ENCODE data around the gene PHYH.

Gene PHYH

DNA sequence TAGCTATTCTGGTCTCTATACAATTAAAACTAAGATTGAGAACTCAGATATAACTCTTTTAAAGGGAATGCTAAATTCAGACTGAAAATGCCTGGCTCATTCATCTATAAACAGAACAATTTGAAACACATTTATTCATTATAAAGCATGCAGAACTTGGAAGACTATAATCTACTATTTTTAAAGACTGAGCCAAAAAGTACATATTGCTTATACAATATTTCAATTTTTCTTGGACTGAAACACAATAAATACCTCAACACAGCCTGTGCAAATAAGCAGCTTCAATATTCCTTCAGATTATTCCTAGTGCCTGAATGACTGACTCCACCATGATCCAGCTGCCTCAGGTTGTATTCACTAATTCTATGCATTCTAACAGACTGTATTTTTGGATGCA, 15.5 kb upstream of the PHYH start:
- DNase-seq (ENCODE audit: low spot score) (no peak), ATAC-seq (ENCODE audit: low read depth) (no peak)
- TF ChIP-seq, protein P1, sequence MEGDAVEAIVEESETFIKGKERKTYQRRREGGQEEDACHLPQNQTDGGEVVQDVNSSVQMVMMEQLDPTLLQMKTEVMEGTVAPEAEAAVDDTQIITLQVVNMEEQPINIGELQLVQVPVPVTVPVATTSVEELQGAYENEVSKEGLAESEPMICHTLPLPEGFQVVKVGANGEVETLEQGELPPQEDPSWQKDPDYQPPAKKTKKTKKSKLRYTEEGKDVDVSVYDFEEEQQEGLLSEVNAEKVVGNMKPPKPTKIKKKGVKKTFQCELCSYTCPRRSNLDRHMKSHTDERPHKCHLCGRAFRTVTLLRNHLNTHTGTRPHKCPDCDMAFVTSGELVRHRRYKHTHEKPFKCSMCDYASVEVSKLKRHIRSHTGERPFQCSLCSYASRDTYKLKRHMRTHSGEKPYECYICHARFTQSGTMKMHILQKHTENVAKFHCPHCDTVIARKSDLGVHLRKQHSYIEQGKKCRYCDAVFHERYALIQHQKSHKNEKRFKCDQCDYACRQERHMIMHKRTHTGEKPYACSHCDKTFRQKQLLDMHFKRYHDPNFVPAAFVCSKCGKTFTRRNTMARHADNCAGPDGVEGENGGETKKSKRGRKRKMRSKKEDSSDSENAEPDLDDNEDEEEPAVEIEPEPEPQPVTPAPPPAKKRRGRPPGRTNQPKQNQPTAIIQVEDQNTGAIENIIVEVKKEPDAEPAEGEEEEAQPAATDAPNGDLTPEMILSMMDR (IDR thresholded peaks at IDR 0.05; ENCODE audit: poor library complexity, severe bottlenecking) = no peak
- Histone ChIP-seq H3K36me3 (ENCODE audit: low read depth) (peaks cover 13% of the 10 kb centered on the region; the same call in 1 of the 2 replicates), H3K27ac (ENCODE audit: poor library complexity, severe bottlenecking) (no peak overlapping the region), H3K4me1 (ENCODE audit: insufficient read depth, poor library complexity, severe bottlenecking) (no peaks in the 10 kb centered on the region), H3K27me3 (ENCODE audit: insufficient read depth, poor library complexity, severe bottlenecking) (no peaks in the 10 kb centered on the region), H3K9me3 (ENCODE audit: severe bottlenecking) (no peaks in the 10 kb centered on the region), H3K4me3 (ENCODE audit: severe bottlenecking) (no peak overlapping the region)

DNA sequence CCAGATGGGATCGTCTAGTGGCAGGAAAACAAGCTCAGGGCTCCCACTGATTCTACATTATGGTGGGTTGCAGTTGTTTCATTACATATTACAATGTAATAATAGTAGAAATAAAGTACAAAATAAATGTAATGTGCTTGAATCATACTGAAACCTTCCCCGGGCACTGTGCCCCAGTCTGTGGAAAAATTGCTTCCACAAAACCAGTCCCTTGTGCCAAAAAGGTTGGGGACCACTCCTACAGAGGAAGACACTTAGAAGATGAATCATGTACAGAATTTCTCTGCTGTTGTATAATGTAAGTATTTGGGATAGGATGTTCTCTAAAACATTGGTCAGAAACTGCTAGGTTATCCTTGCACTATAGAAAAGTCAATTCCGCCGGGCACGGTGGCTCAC, 11.3 kb upstream of the PHYH start:
- DNase-seq (ENCODE audit: low spot score) = no peak

DNA sequence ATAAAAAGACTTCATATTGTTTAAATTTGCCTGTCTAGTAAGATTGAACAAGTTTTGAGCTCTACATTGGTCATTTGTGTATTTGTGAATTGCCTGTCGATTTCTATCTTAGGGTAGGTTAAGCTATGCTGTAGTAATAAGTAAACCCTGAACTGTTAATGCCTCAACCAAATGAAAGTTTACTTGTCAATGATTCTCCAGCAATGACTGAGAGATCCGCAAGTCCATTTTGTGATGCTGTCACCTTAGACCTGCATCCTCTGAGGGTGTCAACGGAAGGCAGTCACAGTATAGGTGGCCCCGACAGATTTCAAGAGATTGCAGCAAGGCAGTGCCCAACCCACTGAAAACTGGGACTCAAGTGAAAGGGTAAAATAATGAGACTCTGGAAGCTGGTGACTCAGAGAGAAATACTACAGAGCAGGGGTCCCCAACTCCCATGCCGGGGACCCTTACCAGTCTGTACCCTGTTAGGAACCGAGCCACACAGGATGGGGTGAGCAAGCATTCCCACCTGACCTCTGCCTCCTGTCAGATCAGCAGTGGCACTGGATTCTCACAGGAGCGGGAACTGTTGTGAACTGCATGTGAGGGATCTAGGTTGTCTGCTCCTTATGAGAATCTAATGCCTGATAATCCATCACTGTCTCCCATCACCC, 10.8 kb upstream of the PHYH start:
- TF ChIP-seq, protein P1 (IDR thresholded peaks at IDR 0.05; ENCODE audit: poor library complexity, severe bottlenecking) = no peak
- no peaks in the 10 kb centered on the region for H3K9me3 ChIP-seq (ENCODE audit: severe bottlenecking)
- no peak overlapping the region for H3K27ac ChIP-seq (ENCODE audit: poor library complexity, severe bottlenecking)
- DNase-seq (ENCODE audit: low spot score) (no peak), ATAC-seq (ENCODE audit: low read depth) (no peak)
- H3K27me3 ChIP-seq (ENCODE audit: insufficient read depth, poor library complexity, severe bottlenecking) = no peaks in the 10 kb centered on the region
- no peak overlapping the region for H3K4me3 ChIP-seq (ENCODE audit: severe bottlenecking)
- no peaks in the 10 kb centered on the region for H3K4me1 ChIP-seq (ENCODE audit: insufficient read depth, poor library complexity, severe bottlenecking)
- no peaks in the 10 kb centered on the region for H3K36me3 ChIP-seq (ENCODE audit: low read depth)

More for the DNA sequence above, 11.3 kb upstream of the PHYH start:
- Histone ChIP-seq H3K4me3 (ENCODE audit: severe bottlenecking) (no peak overlapping the region), H3K4me1 (ENCODE audit: insufficient read depth, poor library complexity, severe bottlenecking) (no peaks in the 10 kb centered on the region), H3K9me3 (ENCODE audit: severe bottlenecking) (no peaks in the 10 kb centered on the region), H3K36me3 (ENCODE audit: low read depth) (no peaks in the 10 kb centered on the region), H3K27me3 (ENCODE audit: insufficient read depth, poor library complexity, severe bottlenecking) (no peaks in the 10 kb centered on the region), H3K27ac (ENCODE audit: poor library complexity, severe bottlenecking) (no peak overlapping the region)
- ATAC-seq (ENCODE audit: low read depth) = no peak
- TF ChIP-seq, protein P1 (IDR thresholded peaks at IDR 0.05; ENCODE audit: poor library complexity, severe bottlenecking) = no peak

DNA sequence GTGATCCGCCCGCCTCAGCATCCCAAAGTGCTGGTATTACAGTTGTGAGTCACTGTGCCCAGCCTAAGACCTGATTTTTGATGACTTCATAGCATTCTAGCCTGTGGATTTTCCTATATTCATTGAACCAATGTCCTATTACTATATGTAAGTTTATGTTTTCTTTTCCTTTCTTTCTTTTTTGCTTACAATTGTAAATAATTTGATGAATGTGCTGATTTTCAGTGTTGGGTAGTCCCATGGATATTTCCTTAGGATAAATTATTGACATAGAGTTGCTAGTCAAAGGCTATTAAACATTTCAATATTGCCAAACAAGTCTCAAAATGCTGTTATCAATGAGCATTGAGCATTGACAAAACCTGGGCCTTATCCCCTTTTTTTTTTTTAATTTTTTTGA, 9.9 kb upstream of the PHYH start:
- Histone ChIP-seq H3K27ac (ENCODE audit: poor library complexity, severe bottlenecking) (no peak overlapping the region), H3K9me3 (ENCODE audit: severe bottlenecking) (no peaks in the 10 kb centered on the region), H3K27me3 (ENCODE audit: insufficient read depth, poor library complexity, severe bottlenecking) (no peaks in the 10 kb centered on the region), H3K36me3 (ENCODE audit: low read depth) (no peaks in the 10 kb centered on the region), H3K4me1 (ENCODE audit: insufficient read depth, poor library complexity, severe bottlenecking) (no peaks in the 10 kb centered on the region), H3K4me3 (ENCODE audit: severe bottlenecking) (no peak overlapping the region)
- no peak for ATAC-seq (ENCODE audit: low read depth)
- DNase-seq (ENCODE audit: low spot score) = no peak
- TF ChIP-seq, protein P1 (IDR thresholded peaks at IDR 0.05; ENCODE audit: poor library complexity, severe bottlenecking) = no peak

DNA sequence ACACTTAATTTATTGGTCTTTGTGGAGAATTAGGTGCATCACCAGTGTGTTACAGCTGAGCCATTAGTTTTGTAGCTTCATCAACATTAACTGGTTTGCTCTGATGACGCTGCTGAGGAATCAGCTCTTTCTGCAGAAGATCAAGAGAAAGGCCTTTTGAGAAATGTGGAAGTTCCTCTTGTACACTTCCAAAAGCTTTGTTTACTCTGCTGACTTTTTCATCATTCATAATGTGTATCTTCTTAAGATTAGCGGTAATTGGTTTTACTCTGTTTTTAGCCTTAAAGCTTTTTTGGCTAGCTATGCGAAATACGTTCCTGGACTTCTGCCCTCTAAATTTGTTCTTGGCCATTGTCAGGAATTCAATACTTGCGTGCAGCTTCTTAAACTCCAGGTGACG, 8.2 kb upstream of the PHYH start:
- Histone ChIP-seq H3K4me3 (ENCODE audit: severe bottlenecking) (no peak overlapping the region), H3K27me3 (ENCODE audit: insufficient read depth, poor library complexity, severe bottlenecking) (no peaks in the 10 kb centered on the region), H3K36me3 (ENCODE audit: low read depth) (no peaks in the 10 kb centered on the region), H3K27ac (ENCODE audit: poor library complexity, severe bottlenecking) (no peak overlapping the region), H3K4me1 (ENCODE audit: insufficient read depth, poor library complexity, severe bottlenecking) (no peaks in the 10 kb centered on the region), H3K9me3 (ENCODE audit: severe bottlenecking) (no peaks in the 10 kb centered on the region)
- TF ChIP-seq, protein P1 (IDR thresholded peaks at IDR 0.05; ENCODE audit: poor library complexity, severe bottlenecking) = no peak
- DNase-seq (ENCODE audit: low spot score) (no peak), ATAC-seq (ENCODE audit: low read depth) (no peak)

Measured in RWPE2 (cell line).